ENCODE results near the gene GUCY2D.

Gene GUCY2D

GRCh38 chr17:8032442-8032841, 30.0 kb downstream of the GUCY2D start:
- no peaks in the 10 kb centered on the region for H3K9me3 Mint-ChIP-seq
- intact Hi-C loops (cut with micrococcal nuclease), result no loop called here
- peaks cover 6% of the 10 kb centered on the region for H3K27me3 Mint-ChIP-seq
- no peak overlapping the region for H3K4me3 Mint-ChIP-seq
- H3K27ac Mint-ChIP-seq, result no peak overlapping the region
- H3K36me3 Mint-ChIP-seq (ENCODE audit: low read depth), result no peaks in the 10 kb centered on the region
- peaks cover 18% of the 10 kb centered on the region for H3K4me1 Mint-ChIP-seq (ENCODE audit: low read depth)

DNA sequence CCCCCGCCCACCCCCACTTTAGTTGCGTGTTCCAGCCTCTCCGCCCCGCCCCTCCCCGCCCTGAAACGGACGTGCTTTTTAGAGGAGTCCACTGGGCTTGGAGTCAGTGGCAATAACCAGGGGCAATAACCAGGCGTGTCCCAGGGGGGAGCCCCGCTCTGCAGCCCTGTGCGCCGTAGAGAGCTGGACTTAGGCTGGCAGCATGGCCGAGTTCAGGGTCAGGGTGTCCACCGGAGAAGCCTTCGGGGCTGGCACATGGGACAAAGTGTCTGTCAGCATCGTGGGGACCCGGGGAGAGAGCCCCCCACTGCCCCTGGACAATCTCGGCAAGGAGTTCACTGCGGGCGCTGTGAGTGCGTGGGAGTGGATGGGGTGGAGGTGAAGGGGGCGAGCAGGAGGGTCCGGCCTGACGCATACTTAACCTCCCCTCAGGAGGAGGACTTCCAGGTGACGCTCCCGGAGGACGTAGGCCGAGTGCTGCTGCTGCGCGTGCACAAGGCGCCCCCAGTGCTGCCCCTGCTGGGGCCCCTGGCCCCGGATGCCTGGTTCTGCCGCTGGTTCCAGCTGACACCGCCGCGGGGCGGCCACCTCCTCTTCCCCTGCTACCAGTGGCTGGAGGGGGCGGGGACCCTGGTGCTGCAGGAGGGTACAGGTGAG, 36.7 kb downstream of the GUCY2D start, which contains the start of gene ALOX15B:
Gene ALOX15B, plus strand, starts transcription at position 106 of the 657 bp plus-strand sequence. Its CDS starts 97 bp downstream, at position 203.
- peak within 1 kb of the TSS; percentile 72 for H3K27ac Mint-ChIP-seq
- H3K36me3 Mint-ChIP-seq (ENCODE audit: low read depth), result no peaks in the 10 kb centered on the region
- peak within 1 kb of the TSS; percentile 63 for H3K4me3 Mint-ChIP-seq
- peaks cover 14% of the 10 kb centered on the region for H3K27me3 Mint-ChIP-seq
- no peaks in the 10 kb centered on the region for H3K9me3 Mint-ChIP-seq
- peaks cover 62% of the 10 kb centered on the region for H3K4me1 Mint-ChIP-seq (ENCODE audit: low read depth)
- intact Hi-C loops (cut with micrococcal nuclease), result no loop called here

DNA sequence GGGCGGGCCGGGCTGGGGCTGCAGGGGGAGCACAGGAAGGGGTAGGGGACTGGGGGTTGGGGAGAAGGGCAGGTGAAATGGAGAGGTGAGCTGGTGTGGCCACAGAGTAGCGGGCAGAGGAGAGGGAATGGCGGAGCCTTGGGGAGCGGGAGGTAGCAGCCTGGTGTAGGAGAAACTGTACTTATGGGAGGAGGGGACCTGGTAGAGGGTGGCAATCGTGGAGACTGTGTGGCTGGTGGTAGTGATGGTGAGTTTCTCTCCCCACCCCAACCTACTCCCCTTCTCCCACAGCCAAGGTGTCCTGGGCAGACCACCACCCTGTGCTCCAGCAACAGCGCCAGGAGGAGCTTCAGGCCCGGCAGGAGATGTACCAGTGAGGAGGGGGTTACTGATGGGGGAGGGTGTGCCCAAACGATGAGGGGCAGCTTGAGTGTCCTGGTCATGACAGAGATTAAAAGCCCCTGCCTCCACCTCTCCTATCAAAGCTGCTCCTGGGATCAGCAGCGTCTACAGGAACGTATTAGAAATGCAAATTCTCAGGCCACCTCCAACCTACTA, 37.3 kb downstream of the GUCY2D start:
- Mint-ChIP-seq H3K4me1 (ENCODE audit: low read depth) (peaks cover 66% of the 10 kb centered on the region), H3K4me3 (peak overlapping the region; percentile 57), H3K27ac (peak overlapping the region; percentile 72), H3K9me3 (no peaks in the 10 kb centered on the region), H3K36me3 (ENCODE audit: low read depth) (no peaks in the 10 kb centered on the region), H3K27me3 (peaks cover 14% of the 10 kb centered on the region)
- intact Hi-C loops (cut with micrococcal nuclease), result loop anchor here (2.0 kb wide), 2 partner anchors 23 to 127 kb away; no protein-coding TSS in a partner anchor

DNA sequence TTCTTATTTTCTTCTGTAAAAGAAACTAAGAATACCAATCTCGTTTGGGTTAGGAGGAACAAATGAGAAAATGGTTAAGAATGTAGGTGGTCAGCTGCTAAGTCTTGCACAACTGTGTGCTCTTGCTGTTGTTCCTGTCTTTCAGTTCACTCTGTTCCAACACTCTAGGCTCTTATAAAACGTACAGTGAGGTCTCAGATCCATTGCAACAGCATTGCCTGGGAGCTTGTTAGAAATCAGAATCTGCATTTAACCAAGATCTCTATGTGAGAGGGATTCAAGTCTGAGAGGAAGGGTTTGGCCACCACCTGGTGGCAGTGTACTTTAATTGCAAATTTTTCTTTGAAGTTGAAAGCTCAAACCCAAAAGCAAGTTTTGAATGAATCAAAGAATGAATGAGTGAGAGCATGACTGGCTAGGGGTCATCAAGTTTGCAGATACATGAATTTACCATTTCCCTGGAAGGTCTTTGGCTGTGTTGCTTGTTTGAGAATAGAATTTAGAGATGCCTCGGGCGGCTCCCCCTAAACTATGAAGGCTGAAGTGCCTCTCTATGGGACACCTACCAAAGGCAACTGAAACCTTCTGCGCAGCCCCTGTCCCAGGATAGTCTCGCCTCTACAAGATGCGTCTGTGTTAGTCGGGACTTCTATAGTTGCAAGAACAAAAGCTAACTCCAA, 39.0 kb downstream of the GUCY2D start:
- Mint-ChIP-seq H3K36me3 (ENCODE audit: low read depth) (no peaks in the 10 kb centered on the region), H3K4me3 (no peak overlapping the region), H3K27ac (no peak overlapping the region), H3K9me3 (no peaks in the 10 kb centered on the region), H3K27me3 (peaks cover 21% of the 10 kb centered on the region), H3K4me1 (ENCODE audit: low read depth) (peaks cover 66% of the 10 kb centered on the region)
- intact Hi-C loops (cut with micrococcal nuclease), result loop anchor here (1.0 to 2.0 kb wide), 3 partner anchors 25 to 129 kb away; no protein-coding TSS in a partner anchor

- Mint-ChIP-seq H3K36me3 (ENCODE audit: low read depth) (no peaks in the 10 kb centered on the region), H3K4me3 (no peak overlapping the region), H3K4me1 (ENCODE audit: low read depth) (peaks cover 66% of the 10 kb centered on the region), H3K27ac (no peak overlapping the region), H3K27me3 (peaks cover 21% of the 10 kb centered on the region), H3K9me3 (no peaks in the 10 kb centered on the region)
- intact Hi-C loops (cut with micrococcal nuclease), result loop anchor here (1.0 to 2.0 kb wide), 3 partner anchors 25 to 129 kb away; no protein-coding TSS in a partner anchor
Measured at GRCh38 chr17:8041979-8042378, 39.6 kb downstream of the GUCY2D start.

DNA sequence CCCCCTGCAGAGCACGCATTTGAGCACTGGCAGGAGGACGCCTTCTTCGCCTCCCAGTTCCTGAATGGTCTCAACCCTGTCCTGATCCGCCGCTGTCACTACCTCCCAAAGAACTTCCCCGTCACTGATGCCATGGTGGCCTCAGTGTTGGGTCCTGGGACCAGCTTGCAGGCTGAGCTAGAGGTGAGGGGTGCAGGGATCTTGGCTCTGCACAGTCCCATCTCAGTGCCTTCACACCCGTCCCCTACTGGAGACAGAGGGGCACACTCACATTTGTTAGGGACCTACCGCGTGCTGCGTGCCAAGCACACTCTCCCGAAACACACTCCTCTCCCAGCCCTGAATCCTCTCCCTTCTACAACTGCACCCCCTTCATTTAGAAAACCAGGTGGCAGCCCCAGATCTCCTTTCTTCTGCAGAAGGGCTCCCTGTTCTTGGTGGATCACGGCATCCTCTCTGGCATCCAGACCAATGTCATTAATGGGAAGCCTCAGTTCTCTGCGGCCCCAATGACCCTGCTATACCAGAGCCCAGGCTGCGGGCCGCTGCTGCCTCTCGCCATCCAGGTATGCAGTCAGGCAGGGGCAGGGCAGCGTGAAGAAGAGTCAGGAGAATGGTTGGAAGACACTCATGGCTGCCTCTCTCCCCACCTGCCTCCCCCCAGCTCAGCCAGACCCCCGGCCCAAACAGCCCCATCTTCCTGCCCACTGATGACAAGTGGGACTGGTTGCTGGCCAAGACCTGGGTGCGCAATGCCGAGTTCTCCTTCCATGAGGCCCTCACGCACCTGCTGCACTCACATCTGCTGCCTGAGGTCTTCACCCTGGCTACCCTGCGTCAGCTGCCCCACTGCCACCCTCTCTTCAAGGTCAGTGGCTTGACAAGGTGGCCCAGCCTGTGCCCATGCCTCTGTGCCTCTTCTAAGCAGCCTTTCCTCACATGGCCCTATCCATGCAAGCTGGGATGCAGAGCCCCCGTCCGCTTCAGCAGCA, 42.7 kb downstream of the GUCY2D start:
- Mint-ChIP-seq H3K27me3 (peaks cover 9% of the 10 kb centered on the region), H3K36me3 (ENCODE audit: low read depth) (no peaks in the 10 kb centered on the region), H3K4me1 (ENCODE audit: low read depth) (peaks cover 43% of the 10 kb centered on the region), H3K4me3 (no peak overlapping the region), H3K27ac (no peak overlapping the region), H3K9me3 (no peaks in the 10 kb centered on the region)
- intact Hi-C loops (cut with micrococcal nuclease), result no loop called here

DNA sequence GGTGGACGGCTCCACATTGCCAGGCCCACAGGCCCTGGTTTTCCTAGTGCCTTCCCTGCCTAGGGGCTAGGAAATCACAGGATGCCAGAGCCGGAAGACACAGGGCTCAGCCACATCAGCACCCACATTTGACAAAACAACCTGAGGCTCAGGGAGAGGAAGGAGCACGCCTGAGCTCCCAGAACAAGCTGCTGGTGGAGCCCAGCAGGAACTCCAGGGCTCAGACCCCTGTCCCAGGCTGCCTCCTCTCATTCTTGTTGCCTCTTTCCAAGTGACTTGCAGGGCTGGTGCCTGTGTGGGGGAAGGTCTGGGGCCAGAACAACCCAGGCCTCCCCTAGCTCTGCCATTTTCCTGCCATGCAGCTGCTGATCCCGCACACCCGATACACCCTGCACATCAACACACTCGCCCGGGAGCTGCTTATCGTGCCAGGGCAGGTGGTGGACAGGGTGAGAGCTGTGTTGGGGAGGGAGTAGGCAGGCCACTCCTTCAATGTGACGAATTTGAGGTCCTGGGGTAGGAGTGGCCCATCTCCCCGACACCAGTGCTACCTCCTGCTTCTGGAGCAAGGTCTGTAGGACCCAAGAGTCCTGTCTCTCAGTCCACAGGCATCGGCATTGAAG, 44.0 kb downstream of the GUCY2D start:
- Mint-ChIP-seq H3K4me3 (no peak overlapping the region), H3K36me3 (ENCODE audit: low read depth) (no peaks in the 10 kb centered on the region), H3K27ac (no peak overlapping the region), H3K27me3 (peaks cover 7% of the 10 kb centered on the region), H3K4me1 (ENCODE audit: low read depth) (peaks cover 30% of the 10 kb centered on the region), H3K9me3 (no peaks in the 10 kb centered on the region)
- intact Hi-C loops (cut with micrococcal nuclease), result no loop called here

DNA sequence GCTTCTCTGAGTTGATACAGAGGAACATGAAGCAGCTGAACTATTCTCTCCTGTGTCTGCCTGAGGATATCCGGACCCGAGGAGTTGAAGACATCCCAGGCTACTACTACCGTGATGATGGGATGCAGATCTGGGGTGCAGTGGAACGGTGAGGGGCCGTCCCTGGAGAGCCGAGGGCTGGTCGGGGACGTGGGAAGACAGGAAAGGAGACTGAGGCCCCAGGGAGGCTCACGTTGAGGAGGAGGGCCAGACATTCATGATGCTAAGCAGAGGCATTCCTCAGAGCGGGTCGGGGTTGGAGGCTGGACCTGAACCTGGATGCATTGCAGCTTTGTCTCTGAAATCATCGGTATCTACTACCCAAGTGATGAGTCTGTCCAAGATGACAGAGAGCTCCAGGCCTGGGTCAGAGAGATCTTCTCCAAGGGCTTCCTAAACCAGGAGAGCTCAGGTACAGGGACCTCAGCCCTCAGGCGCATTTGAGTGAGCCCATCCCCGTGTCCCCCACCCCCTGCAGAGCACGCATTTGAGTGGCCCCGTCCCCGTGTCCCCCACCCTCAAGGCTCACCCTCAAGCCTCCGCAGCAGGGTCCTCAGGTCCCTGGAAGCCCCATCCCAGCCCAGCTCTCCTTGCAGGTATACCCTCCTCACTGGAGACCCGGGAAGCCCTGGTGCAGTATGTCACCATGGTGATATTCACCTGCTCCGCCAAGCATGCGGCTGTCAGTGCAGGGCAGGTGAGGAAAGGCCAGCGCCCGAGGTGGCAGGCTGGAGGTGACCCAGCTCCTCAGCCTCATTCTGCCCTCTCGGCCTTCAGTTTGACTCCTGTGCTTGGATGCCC, 44.7 kb downstream of the GUCY2D start:
- H3K27ac Mint-ChIP-seq, result no peak overlapping the region
- intact Hi-C loops (cut with micrococcal nuclease), result no loop called here
- H3K4me3 Mint-ChIP-seq, result no peak overlapping the region
- H3K27me3 Mint-ChIP-seq, result peaks cover 7% of the 10 kb centered on the region
- peaks cover 23% of the 10 kb centered on the region for H3K4me1 Mint-ChIP-seq (ENCODE audit: low read depth)
- H3K9me3 Mint-ChIP-seq, result no peaks in the 10 kb centered on the region
- H3K36me3 Mint-ChIP-seq (ENCODE audit: low read depth), result no peaks in the 10 kb centered on the region

GRCh38 chr17:8047769-8048110, 45.3 kb downstream of the GUCY2D start:
- intact Hi-C loops (cut with micrococcal nuclease), result no loop called here
- no peak overlapping the region for H3K4me3 Mint-ChIP-seq
- H3K27me3 Mint-ChIP-seq, result peaks cover 7% of the 10 kb centered on the region
- no peaks in the 10 kb centered on the region for H3K36me3 Mint-ChIP-seq (ENCODE audit: low read depth)
- peaks cover 17% of the 10 kb centered on the region for H3K4me1 Mint-ChIP-seq (ENCODE audit: low read depth)
- H3K9me3 Mint-ChIP-seq, result no peaks in the 10 kb centered on the region
- H3K27ac Mint-ChIP-seq, result no peak overlapping the region

GRCh38 chr17:8048236-8048635, 45.8 kb downstream of the GUCY2D start:
- Mint-ChIP-seq H3K27ac (no peak overlapping the region), H3K9me3 (no peaks in the 10 kb centered on the region)
- intact Hi-C loops (cut with micrococcal nuclease), result no loop called here

DNA sequence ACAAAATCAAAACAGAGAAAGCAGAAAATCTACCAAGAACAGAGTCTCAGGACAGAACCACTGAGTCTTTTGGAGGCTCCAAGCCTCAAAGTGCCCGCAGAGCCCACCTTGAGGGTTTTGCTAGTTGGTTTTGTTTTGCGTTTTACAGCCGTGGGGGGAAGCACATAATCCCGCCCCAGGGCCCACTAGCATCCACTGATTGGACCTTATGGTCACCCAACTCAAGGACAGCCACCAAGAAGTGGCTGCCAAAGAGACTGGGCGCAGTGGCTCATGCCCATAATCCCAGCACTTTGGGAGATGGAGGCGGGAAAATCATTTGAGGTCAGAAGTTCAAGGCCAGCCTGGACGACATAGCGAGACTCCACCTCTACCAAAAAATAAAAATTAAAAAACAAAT, 46.3 kb downstream of the GUCY2D start:
- no peak overlapping the region for H3K27ac Mint-ChIP-seq
- H3K27me3 Mint-ChIP-seq, result peaks cover 7% of the 10 kb centered on the region
- no peaks in the 10 kb centered on the region for H3K36me3 Mint-ChIP-seq (ENCODE audit: low read depth)
- no peak overlapping the region for H3K4me3 Mint-ChIP-seq
- peaks cover 7% of the 10 kb centered on the region for H3K4me1 Mint-ChIP-seq (ENCODE audit: low read depth)
- intact Hi-C loops (cut with micrococcal nuclease), result no loop called here
- no peaks in the 10 kb centered on the region for H3K9me3 Mint-ChIP-seq

More at GRCh38 chr17:8048236-8048635, 45.8 kb downstream of the GUCY2D start:
- Mint-ChIP-seq H3K4me1 (ENCODE audit: low read depth) (peaks cover 12% of the 10 kb centered on the region), H3K27me3 (peaks cover 7% of the 10 kb centered on the region), H3K36me3 (ENCODE audit: low read depth) (no peaks in the 10 kb centered on the region), H3K4me3 (no peak overlapping the region)

- intact Hi-C loops (cut with micrococcal nuclease), result no loop called here
- Mint-ChIP-seq H3K4me1 (ENCODE audit: low read depth) (peaks cover 24% of the 10 kb centered on the region), H3K27ac (no peak overlapping the region), H3K36me3 (ENCODE audit: low read depth) (no peaks in the 10 kb centered on the region), H3K4me3 (no peak overlapping the region), H3K9me3 (no peaks in the 10 kb centered on the region), H3K27me3 (no peaks in the 10 kb centered on the region)
Measured at GRCh38 chr17:8051831-8052230, 49.4 kb downstream of the GUCY2D start.
